Measurements from ENCODE around the gene INTS15. TPM values are rescaled to one million over a fixed set of nuclear protein-coding genes. Genes with fewer than 3 reads are reported as not detected.

Gene INTS15
- total RNA-seq (2021): 21.4 and 28.7 TPM in 2 replicates
- Bru-seq, nascent RNA: percentile 64 among the genes with signal in this experiment
- percentile 64 among the genes with signal in this experiment for BruChase-seq, experiment 1, labeled RNA remaining after a 2-hour chase
- percentile 72 among the genes with signal in this experiment for BruChase-seq, experiment 2, labeled RNA remaining after a 6-hour chase
- long read RNA-seq, transcript C7orf26-201 (6 exons, 2,182 nt): major isoform, 17 of 21 reads
- long read RNA-seq, partial matches to known transcripts: 2 of 21 reads
- long read RNA-seq, other reads (novel, unspliced or antisense): 2 of 21 reads

- peaks cover 15% of the 10 kb centered on the region for H3K79me2 ChIP-seq (ENCODE audit: low read depth)
- BruUV-seq (replicated peaks): no TSS peak
- H3K9me2 ChIP-seq (ENCODE audit: insufficient read depth): no peaks in the 10 kb centered on the region
- peaks cover 13% of the 10 kb centered on the region for H3K4me1 ChIP-seq (replicated peaks; ENCODE audit: insufficient read depth)
- no peak within 1 kb of the TSS for H3K27ac ChIP-seq
- TF ChIP-seq CTCF (conservative IDR thresholded peaks at IDR 0.05): no peak; the same call in 1 of the 2 replicates
- TF ChIP-seq EZH2 (IDR thresholded peaks at IDR 0.05; ENCODE audit: low read depth): no peak
- H3F3A ChIP-seq (ENCODE audit: insufficient read depth, low read depth): peaks cover 7% of the 10 kb centered on the region; the same call in 1 of the 2 replicates
- DNase-seq: peak; percentile 52 to 90
- H3K4me2 ChIP-seq: peak within 1 kb of the TSS; percentile 90
- H2AFZ ChIP-seq: peak within 1 kb of the TSS; percentile 96
- H3K27me3 ChIP-seq (ENCODE audit: insufficient read depth, low read depth): no peaks in the 10 kb centered on the region
- ChIA-PET CTCF (interaction anchor here (0.6 to 1.0 kb wide), 3 partner anchors 12 to 1390 kb away, joined by 3 to 4 read pairs (median 3); no protein-coding TSS in a partner anchor), POLR2A (ENCODE audit: unreplicated experiment) (no interaction called here)
- no peaks in the 10 kb centered on the region for H4K20me1 ChIP-seq (ENCODE audit: insufficient read depth)
- no peaks in the 10 kb centered on the region for H3K9me3 ChIP-seq (ENCODE audit: insufficient read depth, low read depth)
- H3K36me3 ChIP-seq (ENCODE audit: low read depth): peaks cover 19% of the 10 kb centered on the region; the same call in 1 of the 2 replicates
- H3K4me3 ChIP-seq: peak within 1 kb of the TSS; percentile 92
- intact Hi-C loops (cut with micrococcal nuclease; ENCODE audit: unreplicated experiment): loop anchor here (1.0 to 10.0 kb wide), 3 partner anchors 47 to 337 kb away; partner anchors contain the start of gene ZNF316
These were observed at the start of gene INTS15 for GRCh38 chr7:6589829-6590644. INTS15 (plus strand) TSS chr7:6590021; CDS start chr7:6590284, 263 bp downstream.

- DNase-seq: no peak
- POLR2A ChIA-PET (ENCODE audit: unreplicated experiment): interaction anchor here (0.6 kb wide), 1 partner anchor 762 kb away, joined by 4 read pairs; no protein-coding TSS in a partner anchor
- intact Hi-C loops (cut with micrococcal nuclease; ENCODE audit: unreplicated experiment): no loop called here
These were observed 47.5 kb upstream of the INTS15 start for GRCh38 chr7:6542368-6542767.

More at GRCh38 chr7:6542368-6542767, 47.5 kb upstream of the INTS15 start:
- CTCF ChIA-PET: no interaction called here
- no peaks in the 10 kb centered on the region for H4K20me1 ChIP-seq (ENCODE audit: insufficient read depth)
- no peaks in the 10 kb centered on the region for H3K4me1 ChIP-seq (replicated peaks; ENCODE audit: insufficient read depth)
- H3F3A ChIP-seq (ENCODE audit: insufficient read depth, low read depth): no peaks in the 10 kb centered on the region
- no peaks in the 10 kb centered on the region for H3K79me2 ChIP-seq (ENCODE audit: low read depth)
- H3K4me3 ChIP-seq: no peak overlapping the region
- no peaks in the 10 kb centered on the region for H3K9me2 ChIP-seq (ENCODE audit: insufficient read depth)
- H3K36me3 ChIP-seq (ENCODE audit: low read depth): no peaks in the 10 kb centered on the region
- H3K27me3 ChIP-seq (ENCODE audit: insufficient read depth, low read depth): no peaks in the 10 kb centered on the region
- no peaks in the 10 kb centered on the region for H3K9me3 ChIP-seq (ENCODE audit: insufficient read depth, low read depth)
- BruUV-seq (replicated peaks): no TSS peak
- H3K27ac ChIP-seq: no peak overlapping the region
- TF ChIP-seq EZH2 (IDR thresholded peaks at IDR 0.05; ENCODE audit: low read depth): no peak
- TF ChIP-seq CTCF (conservative IDR thresholded peaks at IDR 0.05): no peak
- no peak overlapping the region for H3K4me2 ChIP-seq
- H2AFZ ChIP-seq: no peak overlapping the region
